A549 (cell line): ENCODE measurements around the gene RNASE8.

Experiments used
- EHF ChIP-seq: fragments of 250-450 bp; sonication (Bioruptor Pico); IDR thresholded peaks from 2 replicates; pipeline ENCODE4 v1.5.0; 2020; ENCODE audit warnings: mild to moderate bottlenecking
- ESRRA ChIP-seq: fragments of 150-350 bp; IDR thresholded peaks from 2 replicates; pipeline ENCODE4 v1.6.1; 2014; ENCODE audit warnings: mild to moderate bottlenecking, low read length, borderline replicate concordance
- JUNB ChIP-seq: fragments of >200 bp; sonication (Bioruptor Twin); formaldehyde crosslinking; IDR thresholded peaks from 2 replicates; pipeline ENCODE4 v1.6.1; 2016
- PBX3 ChIP-seq: IDR thresholded peaks from 2 replicates; pipeline ENCODE4 v1.6.1; 2012
- POLR2A ChIP-seq: IDR thresholded peaks from 2 replicates; pipeline ENCODE4 v1.6.1; 2012; ENCODE audit warnings: mild to moderate bottlenecking, low read length
- POLR2AphosphoS2 ChIP-seq: conservative IDR thresholded peaks from 2 replicates; pipeline ENCODE4 v1.6.1; 2012; ENCODE audit warnings: low read length, improper control_type of control experiment, inconsistent platforms
- RAD21 ChIP-seq, 2 experiments: fragments of >200 bp in 1 of 2; sonication (Bioruptor Twin) in 1 of 2; formaldehyde crosslinking in 1 of 2; IDR thresholded peaks in 1 of 2; conservative IDR thresholded peaks in 1 of 2; 2 replicates in 1 of 2; 3 replicates in 1 of 2; pipeline ENCODE4 v1.6.1; 2012 to 2018; ENCODE audit warnings: inconsistent platforms in 1 of 2
- TFCP2L1 ChIP-seq: fragments of 250-450 bp; sonication (Bioruptor Pico); IDR thresholded peaks from 2 replicates; pipeline ENCODE4 v1.5.0; 2021; ENCODE audit warnings: mild to moderate bottlenecking
- USF2 ChIP-seq: fragments of 450-650 bp; IDR thresholded peaks from 2 replicates; pipeline ENCODE4 v1.6.1; 2014; ENCODE audit warnings: antibody characterized with exemption
- ZNF302 ChIP-seq: fragments of 250-450 bp; sonication (Bioruptor Pico); IDR thresholded peaks from 2 replicates; pipeline ENCODE4 v1.9.0; 2021; ENCODE audit warnings: inconsistent platforms, mild to moderate bottlenecking, moderate library complexity
- TF ChIP-seq, protein P1 (sequence below): fragments of >200 bp; sonication (Bioruptor Twin); formaldehyde crosslinking; IDR thresholded peaks from 3 replicates; pipeline ENCODE4 v1.5.1; 2016

DNA sequence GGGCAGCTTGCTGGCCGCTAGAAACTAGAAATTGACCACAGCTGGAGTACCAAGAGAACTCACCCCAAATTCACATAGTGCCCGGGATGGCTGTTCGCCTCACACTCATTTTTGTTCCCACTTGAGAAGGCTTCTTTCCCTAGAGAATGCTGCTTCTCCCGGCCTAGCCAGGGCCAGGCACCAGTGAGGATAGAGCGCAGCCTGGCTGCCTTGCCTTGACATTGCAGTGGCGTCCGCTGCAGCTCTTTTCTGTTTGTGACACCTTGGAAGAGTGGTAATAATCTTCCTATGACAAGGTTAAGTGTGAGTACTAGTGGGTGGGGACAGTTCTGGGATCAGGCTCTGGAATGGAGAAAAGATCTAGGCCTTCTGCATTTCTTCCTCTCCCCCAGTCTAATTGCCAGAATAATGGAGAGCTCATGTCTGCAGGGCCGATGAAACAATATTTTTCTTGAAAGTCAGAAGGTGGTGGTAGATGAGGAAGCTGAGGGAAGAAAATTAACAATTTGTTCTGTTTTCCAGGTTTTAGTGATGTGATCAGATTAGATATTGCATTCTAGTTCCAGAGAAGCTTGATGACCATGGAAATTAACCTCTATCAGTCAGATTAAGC, 46.9 kb downstream of the RNASE8 start:
- TF ChIP-seq JUNB (no peak), POLR2A (no peak), TFCP2L1 (no peak), RAD21 (conservative IDR thresholded peaks at IDR 0.05 in 1 of 2, IDR thresholded peaks at IDR 0.05 in 1 of 2) (peak; percentile 87 to 90), USF2 (no peak), ESRRA (no peak), ZNF302 (CRISPR knock-in tag) (no peak), EHF (CRISPR knock-in tag) (no peak), POLR2AphosphoS2 (no peak), PBX3 (no peak)
- TF ChIP-seq, protein P1, sequence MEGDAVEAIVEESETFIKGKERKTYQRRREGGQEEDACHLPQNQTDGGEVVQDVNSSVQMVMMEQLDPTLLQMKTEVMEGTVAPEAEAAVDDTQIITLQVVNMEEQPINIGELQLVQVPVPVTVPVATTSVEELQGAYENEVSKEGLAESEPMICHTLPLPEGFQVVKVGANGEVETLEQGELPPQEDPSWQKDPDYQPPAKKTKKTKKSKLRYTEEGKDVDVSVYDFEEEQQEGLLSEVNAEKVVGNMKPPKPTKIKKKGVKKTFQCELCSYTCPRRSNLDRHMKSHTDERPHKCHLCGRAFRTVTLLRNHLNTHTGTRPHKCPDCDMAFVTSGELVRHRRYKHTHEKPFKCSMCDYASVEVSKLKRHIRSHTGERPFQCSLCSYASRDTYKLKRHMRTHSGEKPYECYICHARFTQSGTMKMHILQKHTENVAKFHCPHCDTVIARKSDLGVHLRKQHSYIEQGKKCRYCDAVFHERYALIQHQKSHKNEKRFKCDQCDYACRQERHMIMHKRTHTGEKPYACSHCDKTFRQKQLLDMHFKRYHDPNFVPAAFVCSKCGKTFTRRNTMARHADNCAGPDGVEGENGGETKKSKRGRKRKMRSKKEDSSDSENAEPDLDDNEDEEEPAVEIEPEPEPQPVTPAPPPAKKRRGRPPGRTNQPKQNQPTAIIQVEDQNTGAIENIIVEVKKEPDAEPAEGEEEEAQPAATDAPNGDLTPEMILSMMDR, result peak; percentile 81
